HepG2 (cell line): ENCODE data around the gene SDC1. TPM values are rescaled to one million over a fixed set of nuclear protein-coding genes. Genes with fewer than 3 reads are reported as not detected.
A peak's percentile ranks its signal among the peaks of the same experiment; 100 is the strongest.

ENCODE experiments used
- JUNB ChIP-seq: sonication (generic); formaldehyde crosslinking; IDR thresholded peaks from 2 replicates; pipeline ENCODE4 v1.8.0; 2022; ENCODE audit warnings: missing genetic modification reagents, mild to moderate bottlenecking, borderline replicate concordance
- MEIS2 ChIP-seq: sonication (generic); formaldehyde crosslinking; IDR thresholded peaks from 2 replicates; pipeline ENCODE4 v1.9.0; 2021; ENCODE audit warnings: mild to moderate bottlenecking, missing genetic modification reagents
- RFX5 ChIP-seq: IDR thresholded peaks from 2 replicates; pipeline ENCODE4 v1.6.1; 2011; ENCODE audit warnings: low read depth, low read length, improper control_type of control experiment
- SAFB2 ChIP-seq: sonication (generic); formaldehyde crosslinking; IDR thresholded peaks from 2 replicates; pipeline ENCODE4 v1.5.1; 2020; ENCODE audit warnings: missing genetic modification reagents, low read depth, mild to moderate bottlenecking, borderline replicate concordance
- SIX1 ChIP-seq: sonication (generic); formaldehyde crosslinking; IDR thresholded peaks from 2 replicates; pipeline ENCODE4 v1.4.0; 2020; ENCODE audit warnings: missing genetic modification reagents, borderline replicate concordance
- SMAD3 ChIP-seq: sonication (generic); formaldehyde crosslinking; IDR thresholded peaks from 2 replicates; pipeline ENCODE4 v1.4.0; 2020; ENCODE audit warnings: missing genetic modification reagents
- SOX13 ChIP-seq, 3 experiments: fragments of 450-650 bp in 1 of 3; sonication (generic) in 1 of 3; formaldehyde crosslinking in 1 of 3; IDR thresholded peaks in 2 of 3; conservative IDR thresholded peaks in 1 of 3; 2 replicates each; pipeline versions ENCODE4 v1.5.0 to v1.6.1; 2016 to 2020; ENCODE audit warnings: antibody characterized with exemption in 1 of 3, mild to moderate bottlenecking in 1 of 3, missing compliant biosample characterization in 1 of 3, missing genetic modification reagents in 1 of 3, moderate library complexity in 1 of 3
- SP2 ChIP-seq: sonication (generic); formaldehyde crosslinking; IDR thresholded peaks from 2 replicates; pipeline ENCODE4 v1.5.1; 2020; ENCODE audit warnings: mild to moderate bottlenecking, missing genetic modification reagents
- TCF7 ChIP-seq: sonication (generic); IDR thresholded peaks from 2 replicates; pipeline ENCODE4 v1.6.1; 2016; ENCODE audit warnings: antibody characterized with exemption, low read depth
- ZNF614 ChIP-seq: IDR thresholded peaks from 2 replicates; pipeline ENCODE4 v1.6.1; 2018; ENCODE audit warnings: missing biosample characterization, missing genetic modification reagents, inconsistent platforms, borderline replicate concordance
- ZNF749 ChIP-seq: sonication (generic); formaldehyde crosslinking; IDR thresholded peaks from 2 replicates; pipeline ENCODE4 v1.8.0; 2022; ENCODE audit warnings: mild to moderate bottlenecking, missing genetic modification reagents, moderate library complexity, borderline replicate concordance
- polyA plus RNA-seq, 8 experiments: library from polyadenylated mRNA; depleted of rRNA in 3 of 8; stranded (reverse) in 7 of 8; unstranded in 1 of 8; fragments of >200 nt; fragmentation: Illumina TruSeq in 4 of 8; extraction: Trizol in 4 of 8; gene quantifications; 2 replicates each; pipeline versions ENCODE4 v1.2.1 to v1.2.3, GENCODE V29; 2011 to 2016; ENCODE audit warnings: low read depth in 4 of 8, missing spikeins in 1 of 8, mixed read lengths in 1 of 8; ENCODE audit not compliant: insufficient read depth in 1 of 8
- total RNA-seq, 5 experiments: library from RNA; depleted of rRNA; stranded (reverse); fragments of >200 nt; fragmentation: Illumina TruSeq; extraction: Trizol; gene quantifications; 2 replicates each; pipeline ENCODE4 v1.2.3, GENCODE V29; 2016; ENCODE audit warnings: low read depth in 1 of 5
- TF ChIP-seq, protein P1 (sequence below): sonication (generic); formaldehyde crosslinking; IDR thresholded peaks from 2 replicates; pipeline ENCODE4 v1.4.0; 2020; ENCODE audit warnings: missing genetic modification reagents
- TF ChIP-seq, protein P2 (sequence below): sonication (generic); formaldehyde crosslinking; IDR thresholded peaks from 2 replicates; pipeline ENCODE4 v1.4.0; 2020; ENCODE audit warnings: missing genetic modification reagents, mild to moderate bottlenecking, borderline replicate concordance
- TF ChIP-seq, protein P3 (sequence below): sonication (generic); formaldehyde crosslinking; conservative IDR thresholded peaks from 2 replicates; pipeline ENCODE4 v1.8.1; 2023; ENCODE audit warnings: missing genetic modification reagents
- TF ChIP-seq, protein P4 (sequence below): sonication (generic); formaldehyde crosslinking; IDR thresholded peaks from 2 replicates; pipeline ENCODE4 v1.4.0; 2020; ENCODE audit warnings: missing genetic modification reagents, borderline replicate concordance

SDC1 gene
- total and polyA plus RNA-seq, 2 of the 13 experiments (the other 11 are each of a cell fraction or from before 2014, with no cell fraction given), result 108 to 119 TPM

DNA sequence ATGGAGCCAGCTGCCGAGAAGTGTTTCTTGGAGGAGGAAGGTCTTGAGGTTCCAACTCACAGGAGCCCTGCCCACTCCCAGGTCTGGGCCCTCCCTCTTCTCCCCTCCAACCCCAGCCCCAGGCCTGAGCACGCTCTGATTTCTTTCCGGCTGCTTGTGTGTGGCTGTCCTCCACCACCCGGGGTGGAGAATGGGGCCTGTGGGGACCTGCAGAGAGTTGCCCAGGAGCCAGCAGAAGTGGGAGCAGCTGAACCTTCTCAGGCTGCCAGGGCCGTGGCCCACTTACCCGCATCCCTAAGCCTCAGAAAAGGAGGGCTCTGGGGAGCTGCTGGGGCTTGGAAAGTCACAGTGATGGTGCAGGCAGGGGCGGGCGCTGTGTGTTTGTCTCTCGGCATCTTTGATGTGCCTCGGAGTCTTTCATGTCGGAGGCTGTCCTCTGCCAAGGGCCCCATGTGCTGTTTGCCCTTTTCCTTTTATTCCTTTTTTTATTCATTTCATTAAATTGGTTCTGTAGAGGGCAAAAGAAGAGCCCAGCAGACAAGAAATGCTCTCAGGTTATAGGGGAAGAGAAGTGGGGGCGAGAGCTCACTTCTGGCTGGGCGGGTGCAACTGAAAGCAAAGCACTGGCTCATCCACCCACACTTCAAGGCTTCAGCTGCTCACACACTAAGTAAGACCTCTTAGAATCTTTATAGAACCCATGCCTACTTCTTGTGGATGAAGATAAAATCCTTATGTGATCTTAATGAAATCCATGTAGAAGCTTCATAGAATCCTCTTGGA, 52.5 kb downstream of the SDC1 start (continued):
- TF ChIP-seq SOX13 (IDR thresholded peaks at IDR 0.05) (no peak), SOX13 (CRISPR knock-in tag; conservative IDR thresholded peaks at IDR 0.05 in 1 of 2, IDR thresholded peaks at IDR 0.05 in 1 of 2) (peak in 1 of 2 experiments; percentile 64; a peak in 2 of 4 replicates), ZNF614 (CRISPR knock-in tag) (no peak), JUNB (CRISPR knock-in tag) (no peak), TCF7 (peak; percentile 97), SP2 (no peak), RFX5 (no peak), MEIS2 (CRISPR knock-in tag) (no peak), SIX1 (CRISPR knock-in tag) (no peak), SAFB2 (no peak), SMAD3 (no peak), ZNF749 (CRISPR knock-in tag) (no peak)
- TF ChIP-seq, protein P1, sequence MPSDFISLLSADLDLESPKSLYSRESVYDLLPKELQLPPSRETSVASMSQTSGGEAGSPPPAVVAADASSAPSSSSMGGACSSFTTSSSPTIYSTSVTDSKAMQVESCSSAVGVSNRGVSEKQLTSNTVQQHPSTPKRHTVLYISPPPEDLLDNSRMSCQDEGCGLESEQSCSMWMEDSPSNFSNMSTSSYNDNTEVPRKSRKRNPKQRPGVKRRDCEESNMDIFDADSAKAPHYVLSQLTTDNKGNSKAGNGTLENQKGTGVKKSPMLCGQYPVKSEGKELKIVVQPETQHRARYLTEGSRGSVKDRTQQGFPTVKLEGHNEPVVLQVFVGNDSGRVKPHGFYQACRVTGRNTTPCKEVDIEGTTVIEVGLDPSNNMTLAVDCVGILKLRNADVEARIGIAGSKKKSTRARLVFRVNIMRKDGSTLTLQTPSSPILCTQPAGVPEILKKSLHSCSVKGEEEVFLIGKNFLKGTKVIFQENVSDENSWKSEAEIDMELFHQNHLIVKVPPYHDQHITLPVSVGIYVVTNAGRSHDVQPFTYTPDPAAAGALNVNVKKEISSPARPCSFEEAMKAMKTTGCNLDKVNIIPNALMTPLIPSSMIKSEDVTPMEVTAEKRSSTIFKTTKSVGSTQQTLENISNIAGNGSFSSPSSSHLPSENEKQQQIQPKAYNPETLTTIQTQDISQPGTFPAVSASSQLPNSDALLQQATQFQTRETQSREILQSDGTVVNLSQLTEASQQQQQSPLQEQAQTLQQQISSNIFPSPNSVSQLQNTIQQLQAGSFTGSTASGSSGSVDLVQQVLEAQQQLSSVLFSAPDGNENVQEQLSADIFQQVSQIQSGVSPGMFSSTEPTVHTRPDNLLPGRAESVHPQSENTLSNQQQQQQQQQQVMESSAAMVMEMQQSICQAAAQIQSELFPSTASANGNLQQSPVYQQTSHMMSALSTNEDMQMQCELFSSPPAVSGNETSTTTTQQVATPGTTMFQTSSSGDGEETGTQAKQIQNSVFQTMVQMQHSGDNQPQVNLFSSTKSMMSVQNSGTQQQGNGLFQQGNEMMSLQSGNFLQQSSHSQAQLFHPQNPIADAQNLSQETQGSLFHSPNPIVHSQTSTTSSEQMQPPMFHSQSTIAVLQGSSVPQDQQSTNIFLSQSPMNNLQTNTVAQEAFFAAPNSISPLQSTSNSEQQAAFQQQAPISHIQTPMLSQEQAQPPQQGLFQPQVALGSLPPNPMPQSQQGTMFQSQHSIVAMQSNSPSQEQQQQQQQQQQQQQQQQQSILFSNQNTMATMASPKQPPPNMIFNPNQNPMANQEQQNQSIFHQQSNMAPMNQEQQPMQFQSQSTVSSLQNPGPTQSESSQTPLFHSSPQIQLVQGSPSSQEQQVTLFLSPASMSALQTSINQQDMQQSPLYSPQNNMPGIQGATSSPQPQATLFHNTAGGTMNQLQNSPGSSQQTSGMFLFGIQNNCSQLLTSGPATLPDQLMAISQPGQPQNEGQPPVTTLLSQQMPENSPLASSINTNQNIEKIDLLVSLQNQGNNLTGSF, result no peak
- TF ChIP-seq, protein P2, sequence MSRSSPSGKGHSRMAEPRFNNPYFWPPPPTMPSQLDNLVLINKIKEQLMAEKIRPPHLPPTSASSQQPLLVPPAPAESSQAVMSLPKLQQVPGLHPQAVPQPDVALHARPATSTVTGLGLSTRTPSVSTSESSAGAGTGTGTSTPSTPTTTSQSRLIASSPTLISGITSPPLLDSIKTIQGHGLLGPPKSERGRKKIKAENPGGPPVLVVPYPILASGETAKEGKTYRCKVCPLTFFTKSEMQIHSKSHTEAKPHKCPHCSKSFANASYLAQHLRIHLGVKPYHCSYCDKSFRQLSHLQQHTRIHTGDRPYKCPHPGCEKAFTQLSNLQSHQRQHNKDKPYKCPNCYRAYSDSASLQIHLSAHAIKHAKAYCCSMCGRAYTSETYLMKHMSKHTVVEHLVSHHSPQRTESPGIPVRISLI (CRISPR knock-in tag), result no peak
- TF ChIP-seq, protein P3, sequence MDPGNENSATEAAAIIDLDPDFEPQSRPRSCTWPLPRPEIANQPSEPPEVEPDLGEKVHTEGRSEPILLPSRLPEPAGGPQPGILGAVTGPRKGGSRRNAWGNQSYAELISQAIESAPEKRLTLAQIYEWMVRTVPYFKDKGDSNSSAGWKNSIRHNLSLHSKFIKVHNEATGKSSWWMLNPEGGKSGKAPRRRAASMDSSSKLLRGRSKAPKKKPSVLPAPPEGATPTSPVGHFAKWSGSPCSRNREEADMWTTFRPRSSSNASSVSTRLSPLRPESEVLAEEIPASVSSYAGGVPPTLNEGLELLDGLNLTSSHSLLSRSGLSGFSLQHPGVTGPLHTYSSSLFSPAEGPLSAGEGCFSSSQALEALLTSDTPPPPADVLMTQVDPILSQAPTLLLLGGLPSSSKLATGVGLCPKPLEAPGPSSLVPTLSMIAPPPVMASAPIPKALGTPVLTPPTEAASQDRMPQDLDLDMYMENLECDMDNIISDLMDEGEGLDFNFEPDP, result no peak
- TF ChIP-seq, protein P4, sequence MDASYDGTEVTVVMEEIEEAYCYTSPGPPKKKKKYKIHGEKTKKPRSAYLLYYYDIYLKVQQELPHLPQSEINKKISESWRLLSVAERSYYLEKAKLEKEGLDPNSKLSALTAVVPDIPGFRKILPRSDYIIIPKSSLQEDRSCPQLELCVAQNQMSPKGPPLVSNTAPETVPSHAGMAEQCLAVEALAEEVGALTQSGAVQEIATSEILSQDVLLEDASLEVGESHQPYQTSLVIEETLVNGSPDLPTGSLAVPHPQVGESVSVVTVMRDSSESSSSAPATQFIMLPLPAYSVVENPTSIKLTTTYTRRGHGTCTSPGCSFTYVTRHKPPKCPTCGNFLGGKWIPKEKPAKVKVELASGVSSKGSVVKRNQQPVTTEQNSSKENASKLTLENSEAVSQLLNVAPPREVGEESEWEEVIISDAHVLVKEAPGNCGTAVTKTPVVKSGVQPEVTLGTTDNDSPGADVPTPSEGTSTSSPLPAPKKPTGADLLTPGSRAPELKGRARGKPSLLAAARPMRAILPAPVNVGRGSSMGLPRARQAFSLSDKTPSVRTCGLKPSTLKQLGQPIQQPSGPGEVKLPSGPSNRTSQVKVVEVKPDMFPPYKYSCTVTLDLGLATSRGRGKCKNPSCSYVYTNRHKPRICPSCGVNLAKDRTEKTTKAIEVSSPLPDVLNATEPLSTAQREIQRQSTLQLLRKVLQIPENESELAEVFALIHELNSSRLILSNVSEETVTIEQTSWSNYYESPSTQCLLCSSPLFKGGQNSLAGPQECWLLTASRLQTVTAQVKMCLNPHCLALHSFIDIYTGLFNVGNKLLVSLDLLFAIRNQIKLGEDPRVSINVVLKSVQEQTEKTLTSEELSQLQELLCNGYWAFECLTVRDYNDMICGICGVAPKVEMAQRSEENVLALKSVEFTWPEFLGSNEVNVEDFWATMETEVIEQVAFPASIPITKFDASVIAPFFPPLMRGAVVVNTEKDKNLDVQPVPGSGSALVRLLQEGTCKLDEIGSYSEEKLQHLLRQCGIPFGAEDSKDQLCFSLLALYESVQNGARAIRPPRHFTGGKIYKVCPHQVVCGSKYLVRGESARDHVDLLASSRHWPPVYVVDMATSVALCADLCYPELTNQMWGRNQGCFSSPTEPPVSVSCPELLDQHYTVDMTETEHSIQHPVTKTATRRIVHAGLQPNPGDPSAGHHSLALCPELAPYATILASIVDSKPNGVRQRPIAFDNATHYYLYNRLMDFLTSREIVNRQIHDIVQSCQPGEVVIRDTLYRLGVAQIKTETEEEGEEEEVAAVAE (CRISPR knock-in tag), result no peak
